ENCODE results near the gene DEAF1. TPM values are rescaled to one million over a fixed set of nuclear protein-coding genes. Genes with fewer than 3 reads are reported as not detected.

Gene DEAF1
- total and polyA plus RNA-seq, 9 of the 15 experiments (the other 6 are each of a cell fraction or from before 2014, with no cell fraction given), result 2.0 to 69.1 (median 26.8) TPM

DNA sequence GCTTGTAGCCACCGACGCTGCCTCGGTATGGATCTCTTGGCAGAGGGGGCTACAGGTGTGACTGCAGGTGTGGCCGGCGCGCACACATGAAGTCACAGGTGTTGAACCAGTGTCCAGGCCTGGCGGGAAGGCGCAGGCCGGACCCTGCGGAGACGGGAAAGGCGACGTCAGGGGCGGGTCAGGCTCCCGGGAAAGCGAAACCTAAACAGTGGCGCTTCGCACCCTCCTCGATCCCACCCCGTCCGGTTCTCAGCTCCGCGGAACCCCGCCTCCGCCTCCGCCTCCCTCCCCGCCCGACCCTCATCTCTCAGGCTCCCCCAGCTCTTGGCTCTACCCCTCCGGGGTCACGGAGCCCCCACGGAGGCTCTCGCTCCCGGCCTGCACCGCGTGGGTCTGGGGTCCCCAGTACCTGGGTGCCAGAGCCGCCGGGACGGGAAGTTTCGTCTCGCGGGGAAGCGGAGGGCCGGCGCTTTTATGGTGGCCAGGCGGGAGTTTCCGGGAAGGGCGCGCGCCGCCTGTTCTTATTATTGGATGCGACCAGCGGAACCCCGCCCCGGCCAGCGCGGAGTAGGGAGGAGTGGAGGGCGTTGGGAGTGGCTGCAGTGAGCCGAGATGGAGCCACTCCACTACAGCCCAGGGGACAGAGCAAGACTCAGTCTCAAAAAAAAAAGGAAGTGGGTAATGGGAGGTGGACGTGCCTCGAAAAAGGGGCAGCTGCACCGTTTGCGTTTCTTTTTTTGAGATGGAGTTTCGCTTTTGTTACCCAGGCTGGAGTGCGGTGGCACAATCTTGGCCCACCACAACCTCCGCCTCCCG lies 79.3 kb downstream of the DEAF1 start, which contains the start of gene IRF7 (continued):
- TF ChIP-seq ZNF639 (CRISPR knock-in tag; conservative IDR thresholded peaks at IDR 0.05 in 1 of 2, IDR thresholded peaks at IDR 0.05 in 1 of 2) (0 out of 4 replicates have a peak, but pooled peaks of 1 of the 2 experiments have one; percentile 25), RB1 (IDR thresholded peaks at IDR 0.05; ENCODE audit: low read depth) (peak; percentile 49; the same call in 1 of the 2 replicates), RBFOX2 (IDR thresholded peaks at IDR 0.05; ENCODE audit: low read depth, low read length) (peak; percentile 88), ZFP91 (CRISPR knock-in tag; IDR thresholded peaks at IDR 0.05) (0 out of 2 replicates have a peak, but pooled peaks have one; percentile 42), HDGF (IDR thresholded peaks at IDR 0.05) (no peak), EP400 (IDR thresholded peaks at IDR 0.05) (peak; percentile 36; the same call in 1 of the 2 replicates), TOE1 (IDR thresholded peaks at IDR 0.05; ENCODE audit: borderline replicate concordance) (no peak), TOE1 (CRISPR knock-in tag; IDR thresholded peaks at IDR 0.05; ENCODE audit: borderline replicate concordance, low read depth) (no peak), CXXC5 (CRISPR knock-in tag; IDR thresholded peaks at IDR 0.05) (peak; percentile 74)
- TF ChIP-seq, protein P1, sequence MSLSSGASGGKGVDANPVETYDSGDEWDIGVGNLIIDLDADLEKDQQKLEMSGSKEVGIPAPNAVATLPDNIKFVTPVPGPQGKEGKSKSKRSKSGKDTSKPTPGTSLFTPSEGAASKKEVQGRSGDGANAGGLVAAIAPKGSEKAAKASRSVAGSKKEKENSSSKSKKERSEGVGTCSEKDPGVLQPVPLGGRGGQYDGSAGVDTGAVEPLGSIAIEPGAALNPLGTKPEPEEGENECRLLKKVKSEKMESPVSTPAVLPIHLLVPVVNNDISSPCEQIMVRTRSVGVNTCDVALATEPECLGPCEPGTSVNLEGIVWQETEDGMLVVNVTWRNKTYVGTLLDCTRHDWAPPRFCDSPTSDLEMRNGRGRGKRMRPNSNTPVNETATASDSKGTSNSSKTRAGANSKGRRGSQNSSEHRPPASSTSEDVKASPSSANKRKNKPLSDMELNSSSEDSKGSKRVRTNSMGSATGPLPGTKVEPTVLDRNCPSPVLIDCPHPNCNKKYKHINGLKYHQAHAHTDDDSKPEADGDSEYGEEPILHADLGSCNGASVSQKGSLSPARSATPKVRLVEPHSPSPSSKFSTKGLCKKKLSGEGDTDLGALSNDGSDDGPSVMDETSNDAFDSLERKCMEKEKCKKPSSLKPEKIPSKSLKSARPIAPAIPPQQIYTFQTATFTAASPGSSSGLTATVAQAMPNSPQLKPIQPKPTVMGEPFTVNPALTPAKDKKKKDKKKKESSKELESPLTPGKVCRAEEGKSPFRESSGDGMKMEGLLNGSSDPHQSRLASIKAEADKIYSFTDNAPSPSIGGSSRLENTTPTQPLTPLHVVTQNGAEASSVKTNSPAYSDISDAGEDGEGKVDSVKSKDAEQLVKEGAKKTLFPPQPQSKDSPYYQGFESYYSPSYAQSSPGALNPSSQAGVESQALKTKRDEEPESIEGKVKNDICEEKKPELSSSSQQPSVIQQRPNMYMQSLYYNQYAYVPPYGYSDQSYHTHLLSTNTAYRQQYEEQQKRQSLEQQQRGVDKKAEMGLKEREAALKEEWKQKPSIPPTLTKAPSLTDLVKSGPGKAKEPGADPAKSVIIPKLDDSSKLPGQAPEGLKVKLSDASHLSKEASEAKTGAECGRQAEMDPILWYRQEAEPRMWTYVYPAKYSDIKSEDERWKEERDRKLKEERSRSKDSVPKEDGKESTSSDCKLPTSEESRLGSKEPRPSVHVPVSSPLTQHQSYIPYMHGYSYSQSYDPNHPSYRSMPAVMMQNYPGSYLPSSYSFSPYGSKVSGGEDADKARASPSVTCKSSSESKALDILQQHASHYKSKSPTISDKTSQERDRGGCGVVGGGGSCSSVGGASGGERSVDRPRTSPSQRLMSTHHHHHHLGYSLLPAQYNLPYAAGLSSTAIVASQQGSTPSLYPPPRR (CRISPR knock-in tag; IDR thresholded peaks at IDR 0.05; ENCODE audit: borderline replicate concordance), result no peak
- TF ChIP-seq, protein P2, sequence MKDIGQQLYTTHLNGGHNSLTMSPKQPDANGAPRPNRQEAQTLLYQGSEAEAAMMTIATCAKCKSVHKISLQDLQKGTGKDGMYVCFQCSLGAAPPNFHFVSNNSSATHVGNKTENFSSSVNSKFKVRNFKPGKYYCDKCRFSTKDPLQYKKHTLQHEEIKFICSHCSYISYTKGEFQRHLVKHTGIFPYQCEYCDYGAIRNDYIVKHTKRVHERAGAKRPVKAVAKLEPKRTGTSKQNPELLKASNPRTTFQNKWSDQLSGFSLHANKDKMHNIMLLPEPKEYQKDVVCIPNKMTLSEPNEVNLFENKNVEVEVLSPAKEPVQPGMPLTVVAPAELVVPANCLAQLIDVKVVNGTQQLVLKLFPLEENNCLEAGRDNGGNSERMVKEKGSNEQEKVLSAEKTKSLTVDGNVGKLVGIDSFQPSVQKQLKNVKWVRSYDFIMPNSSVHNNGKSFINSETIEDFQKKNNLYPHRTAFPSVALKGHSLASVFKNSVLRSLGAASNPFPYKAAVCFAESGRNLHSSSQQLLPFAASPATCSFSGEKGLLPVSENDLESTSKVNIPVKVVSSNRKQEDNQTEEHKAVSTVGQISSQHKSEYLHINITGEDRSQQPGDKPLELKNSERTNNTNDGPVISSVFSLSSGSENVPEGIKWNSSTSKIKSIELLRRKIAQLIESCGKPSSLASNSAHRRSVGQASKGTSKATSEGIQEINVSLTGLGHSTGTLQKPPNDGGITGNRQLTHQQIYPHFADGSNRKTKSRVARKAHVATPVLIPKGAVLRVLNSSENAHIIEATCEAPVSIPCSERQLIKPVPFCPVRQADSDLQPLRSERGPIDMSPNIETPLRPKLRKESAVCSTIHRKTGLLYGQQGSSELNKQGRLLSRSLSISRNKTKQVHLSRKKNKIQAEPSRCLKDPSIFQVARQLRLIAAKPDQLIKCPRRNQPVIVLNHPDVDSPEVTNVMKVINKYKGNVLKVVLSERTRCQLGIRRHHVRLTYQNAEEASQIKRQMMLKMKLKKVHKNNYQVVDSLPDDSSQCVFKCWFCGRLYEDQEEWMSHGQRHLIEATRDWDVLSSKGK (CRISPR knock-in tag; IDR thresholded peaks at IDR 0.05), result no peak
- TF ChIP-seq, protein P3, sequence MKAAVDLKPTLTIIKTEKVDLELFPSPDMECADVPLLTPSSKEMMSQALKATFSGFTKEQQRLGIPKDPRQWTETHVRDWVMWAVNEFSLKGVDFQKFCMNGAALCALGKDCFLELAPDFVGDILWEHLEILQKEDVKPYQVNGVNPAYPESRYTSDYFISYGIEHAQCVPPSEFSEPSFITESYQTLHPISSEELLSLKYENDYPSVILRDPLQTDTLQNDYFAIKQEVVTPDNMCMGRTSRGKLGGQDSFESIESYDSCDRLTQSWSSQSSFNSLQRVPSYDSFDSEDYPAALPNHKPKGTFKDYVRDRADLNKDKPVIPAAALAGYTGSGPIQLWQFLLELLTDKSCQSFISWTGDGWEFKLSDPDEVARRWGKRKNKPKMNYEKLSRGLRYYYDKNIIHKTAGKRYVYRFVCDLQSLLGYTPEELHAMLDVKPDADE (conservative IDR thresholded peaks at IDR 0.05; ENCODE audit: control insufficient read depth, low read depth, low read length), result no peak
